CD4-positive, alpha-beta T cell treated with Interleukin-6 at 100 ng/mL for 8 hours (primary cell): ENCODE measurements around the gene GNB2.
"Not testable (repeated sequence)": the region's sequence is repeated elsewhere in the genome, so short reads cannot be mapped to it uniquely, and the experiment has no call there.

Experiments
- DNase-seq: peaks from one replicate; pipeline ENCODE4 v3.0.0-alpha.2; 2020; ENCODE audit warnings: mixed read lengths, low spot score

GNB2 gene

GRCh38 chr7:100696123-100696521 lies 22.6 kb downstream of the GNB2 start:
- no peak for DNase-seq

GRCh38 chr7:100699018-100699417 lies 25.5 kb downstream of the GNB2 start:
- no peak for DNase-seq

- DNase-seq, result not testable (repeated sequence)
Measured at GRCh38 chr7:100701089-100701488, 27.5 kb downstream of the GNB2 start.

GRCh38 chr7:100705320-100705752 lies 31.8 kb downstream of the GNB2 start:
- peak; percentile 59 for DNase-seq

GRCh38 chr7:100705753-100706671 lies 32.5 kb downstream of the GNB2 start, which contains the start of gene POP7:
Gene POP7 (plus strand): TSS chr7:100706121. CDS start chr7:100706831, 710 bp downstream.
- DNase-seq, result peak; percentile 97

GRCh38 chr7:100706672-100707311 lies 33.3 kb downstream of the GNB2 start:
- DNase-seq, result no peak

- DNase-seq, result no peak
Measured at GRCh38 chr7:100708395-100708794, 34.9 kb downstream of the GNB2 start.

- no peak for DNase-seq
Measured at GRCh38 chr7:100710452-100710851, 36.9 kb downstream of the GNB2 start.

GRCh38 chr7:100711369-100711768 lies 37.8 kb downstream of the GNB2 start:
- no peak for DNase-seq

- no peak for DNase-seq
Measured at GRCh38 chr7:100714725-100715124, 41.2 kb downstream of the GNB2 start.

- DNase-seq, result not testable (repeated sequence)
Measured at GRCh38 chr7:100717073-100717472, 43.5 kb downstream of the GNB2 start.

GRCh38 chr7:100719523-100720278 lies 46.2 kb downstream of the GNB2 start:
- no peak for DNase-seq

GRCh38 chr7:100720279-100720670 lies 46.7 kb downstream of the GNB2 start, which contains the start of gene EPO:
Gene EPO (plus strand): TSS chr7:100720468. CDS start chr7:100720981, 513 bp downstream.
- DNase-seq, result no peak

GRCh38 chr7:100720671-100721504 lies 47.3 kb downstream of the GNB2 start:
- no peak for DNase-seq

- no peak for DNase-seq
Measured at GRCh38 chr7:100721505-100721812, 47.9 kb downstream of the GNB2 start.

- no peak for DNase-seq
Measured at GRCh38 chr7:100722480-100723212, 49.1 kb downstream of the GNB2 start.

- DNase-seq, result no peak
Measured at GRCh38 chr7:100723732-100724275, 50.3 kb downstream of the GNB2 start.

- DNase-seq, result not testable (repeated sequence)
Measured at GRCh38 chr7:100724364-100724763, 50.8 kb downstream of the GNB2 start.

GRCh38 chr7:100726996-100727761 lies 53.6 kb downstream of the GNB2 start:
- no peak for DNase-seq

- no peak for DNase-seq
Measured at GRCh38 chr7:100728196-100728595, 54.7 kb downstream of the GNB2 start.
